COR-L47 (cell line): ENCODE measurements around the gene NUTM2G.
"Not testable (repeated sequence)": the region's sequence is repeated elsewhere in the genome, so short reads cannot be mapped to it uniquely, and the experiment has no call there.

ENCODE experiments used
- DNase-seq: peaks from one replicate; lab custom pipeline; 2025; lab: John Stamatoyannopoulos, UW

Gene NUTM2G

GRCh38 chr9:96949346-96949745 is 20.7 kb downstream of the NUTM2G start:
- DNase-seq: not testable (repeated sequence)

DNA sequence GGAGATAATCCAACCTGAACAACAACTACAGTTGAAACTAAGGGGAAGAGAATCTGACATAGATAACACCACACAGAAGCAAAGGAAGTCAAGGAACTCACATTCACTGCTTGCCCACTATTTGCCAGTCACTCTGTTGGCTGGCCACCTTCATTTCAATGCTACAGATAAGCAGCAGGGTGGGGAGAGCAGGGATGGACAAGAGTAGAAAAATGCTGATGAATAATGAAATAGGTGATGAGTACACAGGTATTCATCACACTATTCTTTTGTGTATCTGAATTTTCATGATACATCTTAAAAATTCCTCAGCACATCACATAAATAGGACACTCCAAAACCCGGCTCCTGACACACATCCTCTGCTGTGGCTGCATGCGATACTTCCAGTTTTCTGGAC is 21.9 kb downstream of the NUTM2G start:
- not testable (repeated sequence) for DNase-seq

DNA sequence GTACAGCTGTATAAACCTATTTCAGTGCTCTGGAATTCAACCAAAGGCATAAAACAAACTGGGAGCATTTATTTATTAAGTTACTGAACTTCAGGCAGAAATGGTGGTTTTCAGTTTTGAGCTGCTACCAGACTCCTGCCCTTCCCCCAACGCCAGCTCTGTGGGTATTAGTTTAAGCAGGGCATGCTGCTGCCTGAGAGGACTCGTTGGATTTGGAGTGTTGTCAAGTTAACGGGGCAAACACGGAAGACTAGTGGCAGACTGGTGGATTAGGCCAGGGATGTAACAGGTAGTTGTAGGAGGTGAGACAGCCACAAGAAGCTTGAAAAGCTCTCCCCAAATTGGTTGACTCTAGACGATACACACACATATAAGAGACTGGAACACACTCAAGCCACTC is 38.9 kb downstream of the NUTM2G start:
- DNase-seq: not testable (repeated sequence)

DNA sequence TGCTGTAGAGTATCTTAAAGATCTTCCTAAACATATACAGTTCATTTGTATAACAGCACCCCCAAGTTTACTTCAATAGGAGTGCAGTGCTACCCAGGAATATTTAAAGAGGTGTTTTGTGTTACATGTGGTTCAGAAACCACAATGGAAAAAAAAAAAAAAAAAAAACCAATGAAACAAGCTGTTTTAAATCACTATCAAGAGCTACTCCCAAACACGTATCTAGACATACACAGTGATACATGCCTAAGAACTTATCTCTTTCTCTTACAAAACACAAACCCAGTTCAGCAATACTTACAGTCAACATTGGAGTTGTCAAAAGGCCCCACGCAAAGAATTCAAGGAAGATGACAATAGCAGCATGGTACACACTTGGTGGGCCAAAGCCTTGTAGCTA is 43.9 kb downstream of the NUTM2G start:
- DNase-seq: not testable (repeated sequence)

DNA sequence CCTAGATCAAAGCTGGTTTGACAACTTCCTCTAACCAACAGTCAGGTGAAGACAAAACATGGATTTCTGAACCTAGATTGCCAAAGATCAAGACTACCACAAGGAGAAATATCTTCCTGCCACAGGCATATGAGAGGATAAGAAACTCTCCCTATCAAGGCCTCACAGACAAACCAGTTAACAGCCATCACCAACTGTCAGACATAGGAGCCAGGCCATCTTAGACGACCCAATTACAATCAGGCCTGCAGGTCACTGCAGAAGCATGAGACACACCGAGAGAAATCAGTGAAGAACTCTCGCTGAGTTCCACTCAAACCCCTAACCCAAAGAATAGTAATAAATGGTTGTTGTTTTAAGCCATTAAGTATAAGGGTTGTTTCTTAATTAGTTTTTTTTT is 45.4 kb downstream of the NUTM2G start:
- not testable (repeated sequence) for DNase-seq

- not testable (repeated sequence) for DNase-seq
Measured at GRCh38 chr9:96983496-96984122, 55.0 kb downstream of the NUTM2G start.

GRCh38 chr9:96984139-96984538 is 55.5 kb downstream of the NUTM2G start:
- not testable (repeated sequence) for DNase-seq

- DNase-seq: not testable (repeated sequence)
Measured at GRCh38 chr9:96984887-96985286, 56.2 kb downstream of the NUTM2G start.
